ENCODE measurements around the gene UBE2M. TPM values are rescaled to one million over a fixed set of nuclear protein-coding genes. Genes with fewer than 3 reads are reported as not detected.

The UBE2M gene
- total RNA-seq, 1 donor from 2014 or later, result 78.3 TPM

DNA sequence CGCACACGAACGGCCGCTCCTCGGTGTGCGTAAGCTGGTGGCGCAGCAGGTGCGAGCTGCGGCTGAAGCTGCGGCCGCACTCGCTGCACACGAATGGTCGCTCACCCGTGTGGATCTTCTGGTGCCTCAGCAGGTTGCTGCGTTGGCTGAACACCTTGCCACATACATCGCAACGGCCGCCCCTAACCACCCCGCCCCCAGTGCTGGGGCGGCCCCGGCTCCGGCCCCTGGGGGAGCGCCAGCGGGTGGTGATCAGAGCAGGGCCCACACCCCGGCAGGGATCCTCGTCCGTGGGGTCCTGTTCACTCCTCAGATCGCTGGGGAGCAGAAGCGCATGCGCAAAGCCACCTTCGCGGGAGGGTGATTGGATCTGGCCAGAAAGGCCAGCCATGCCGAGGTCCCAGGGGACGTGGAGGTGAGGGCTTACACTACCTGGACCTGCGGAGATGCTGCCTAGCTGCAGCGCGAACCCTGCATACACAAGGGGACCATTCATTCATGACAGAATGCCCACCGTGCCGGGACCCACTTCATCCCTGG is 4.7 kb upstream of the UBE2M start:
- H3K9me3 Mint-ChIP-seq (ENCODE audit: unreplicated experiment), result no peaks in the 10 kb centered on the region
- no peaks in the 10 kb centered on the region for H3K27me3 Mint-ChIP-seq (ENCODE audit: unreplicated experiment)
- no peak overlapping the region for H3K4me3 Mint-ChIP-seq (ENCODE audit: unreplicated experiment)
- no peaks in the 10 kb centered on the region for H3K36me3 Mint-ChIP-seq (ENCODE audit: unreplicated experiment)
- TF ChIP-seq, protein P1, sequence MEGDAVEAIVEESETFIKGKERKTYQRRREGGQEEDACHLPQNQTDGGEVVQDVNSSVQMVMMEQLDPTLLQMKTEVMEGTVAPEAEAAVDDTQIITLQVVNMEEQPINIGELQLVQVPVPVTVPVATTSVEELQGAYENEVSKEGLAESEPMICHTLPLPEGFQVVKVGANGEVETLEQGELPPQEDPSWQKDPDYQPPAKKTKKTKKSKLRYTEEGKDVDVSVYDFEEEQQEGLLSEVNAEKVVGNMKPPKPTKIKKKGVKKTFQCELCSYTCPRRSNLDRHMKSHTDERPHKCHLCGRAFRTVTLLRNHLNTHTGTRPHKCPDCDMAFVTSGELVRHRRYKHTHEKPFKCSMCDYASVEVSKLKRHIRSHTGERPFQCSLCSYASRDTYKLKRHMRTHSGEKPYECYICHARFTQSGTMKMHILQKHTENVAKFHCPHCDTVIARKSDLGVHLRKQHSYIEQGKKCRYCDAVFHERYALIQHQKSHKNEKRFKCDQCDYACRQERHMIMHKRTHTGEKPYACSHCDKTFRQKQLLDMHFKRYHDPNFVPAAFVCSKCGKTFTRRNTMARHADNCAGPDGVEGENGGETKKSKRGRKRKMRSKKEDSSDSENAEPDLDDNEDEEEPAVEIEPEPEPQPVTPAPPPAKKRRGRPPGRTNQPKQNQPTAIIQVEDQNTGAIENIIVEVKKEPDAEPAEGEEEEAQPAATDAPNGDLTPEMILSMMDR (IDR thresholded peaks at IDR 0.05), result no peak
- no peak overlapping the region for H3K27ac Mint-ChIP-seq (ENCODE audit: unreplicated experiment)
- no peak for DNase-seq (ENCODE audit: extremely low spot score, unreplicated experiment)
- H3K4me1 Mint-ChIP-seq (ENCODE audit: unreplicated experiment), result peaks cover 8% of the 10 kb centered on the region

DNA sequence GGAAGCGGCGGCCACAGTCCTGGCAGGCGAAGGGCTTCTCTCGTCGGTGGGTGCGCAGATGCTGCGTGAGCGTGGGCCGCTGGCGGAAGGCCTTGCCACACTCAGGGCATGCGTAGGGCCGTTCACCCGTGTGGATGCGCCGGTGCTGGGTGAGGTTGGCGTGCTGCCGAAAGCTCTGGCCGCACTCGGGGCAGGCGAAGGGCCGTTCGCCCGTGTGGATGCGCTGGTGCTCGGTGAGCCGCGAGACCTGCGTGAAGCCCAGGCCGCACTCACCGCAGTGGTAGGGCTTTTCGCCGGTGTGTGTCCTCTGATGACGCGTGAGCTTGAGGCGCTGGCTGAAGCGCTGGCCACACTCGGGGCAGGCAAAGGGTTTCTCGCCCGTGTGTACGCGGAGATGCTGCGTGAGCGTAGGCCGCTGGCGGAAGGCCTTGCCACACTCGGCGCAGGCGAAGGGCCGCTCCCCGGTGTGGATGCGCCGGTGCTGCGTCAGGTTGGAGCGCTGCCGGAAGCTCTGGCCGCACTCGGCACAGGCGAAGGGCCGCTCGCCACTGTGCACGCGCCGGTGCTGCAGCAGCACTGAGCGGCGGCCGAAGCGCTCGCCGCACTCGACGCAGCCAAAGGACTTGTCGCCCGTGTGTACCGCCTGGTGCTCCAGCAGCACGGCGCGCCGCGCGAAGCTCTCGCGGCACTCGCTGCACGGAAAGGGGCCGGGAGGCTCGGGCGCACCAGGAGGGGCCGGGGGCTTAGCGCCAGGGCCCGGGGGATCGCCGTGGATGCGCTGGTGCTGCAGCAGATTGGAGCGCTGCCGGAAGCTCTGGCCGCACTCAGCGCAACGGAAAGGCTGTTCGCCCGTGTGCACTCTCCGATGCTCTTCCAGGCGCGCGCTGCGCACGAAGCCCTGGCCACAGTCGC is 4.0 kb upstream of the UBE2M start:
- H3K27ac Mint-ChIP-seq (ENCODE audit: unreplicated experiment), result no peak overlapping the region
- DNase-seq (ENCODE audit: extremely low spot score, unreplicated experiment), result no peak
- TF ChIP-seq, protein P1 (IDR thresholded peaks at IDR 0.05), result no peak
- peaks cover 12% of the 10 kb centered on the region for H3K4me1 Mint-ChIP-seq (ENCODE audit: unreplicated experiment)
- H3K4me3 Mint-ChIP-seq (ENCODE audit: unreplicated experiment), result no peak overlapping the region
- no peaks in the 10 kb centered on the region for H3K9me3 Mint-ChIP-seq (ENCODE audit: unreplicated experiment)
- no peaks in the 10 kb centered on the region for H3K27me3 Mint-ChIP-seq (ENCODE audit: unreplicated experiment)
- no peaks in the 10 kb centered on the region for H3K36me3 Mint-ChIP-seq (ENCODE audit: unreplicated experiment)

DNA sequence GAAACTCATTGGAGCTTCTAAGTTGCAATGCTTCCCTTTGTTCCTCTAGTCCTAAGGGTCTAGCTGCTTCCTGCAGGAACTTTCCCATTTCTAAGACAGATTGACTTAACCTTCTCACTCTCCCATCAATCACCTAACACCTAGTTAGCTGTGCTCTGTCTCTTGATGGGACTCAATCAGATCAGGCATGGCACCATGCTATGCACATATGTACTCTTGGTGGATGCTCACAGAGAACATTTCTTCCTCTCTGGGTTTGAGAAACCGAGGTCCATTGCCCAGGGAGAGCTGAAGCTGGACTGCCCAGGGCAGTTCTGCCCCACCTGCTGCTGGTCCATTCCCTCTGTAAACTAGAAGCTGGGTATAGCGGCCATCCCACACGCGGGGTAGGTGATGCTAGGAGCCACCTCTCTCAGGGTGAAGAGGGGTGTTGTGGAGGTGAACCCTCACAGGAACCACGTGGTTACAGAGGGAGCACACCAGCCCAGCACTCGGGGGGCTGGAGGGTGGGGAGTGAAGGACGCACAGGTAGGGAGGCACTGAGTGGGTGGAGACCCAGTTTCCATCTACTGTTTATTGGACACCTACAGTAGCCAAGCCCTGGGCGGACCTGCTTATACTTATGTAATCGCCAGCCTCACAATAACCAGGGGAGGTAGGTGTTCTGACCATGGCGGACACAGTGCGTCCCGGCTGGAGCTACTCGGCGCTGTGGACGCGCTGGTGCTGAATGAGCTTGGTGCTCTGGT is 3.1 kb upstream of the UBE2M start:
- Mint-ChIP-seq H3K27me3 (ENCODE audit: unreplicated experiment) (no peaks in the 10 kb centered on the region), H3K9me3 (ENCODE audit: unreplicated experiment) (no peaks in the 10 kb centered on the region), H3K4me1 (ENCODE audit: unreplicated experiment) (peaks cover 20% of the 10 kb centered on the region), H3K36me3 (ENCODE audit: unreplicated experiment) (peaks cover 2% of the 10 kb centered on the region), H3K27ac (ENCODE audit: unreplicated experiment) (no peak overlapping the region), H3K4me3 (ENCODE audit: unreplicated experiment) (no peak overlapping the region)
- TF ChIP-seq, protein P1 (IDR thresholded peaks at IDR 0.05), result no peak
- no peak for DNase-seq (ENCODE audit: extremely low spot score, unreplicated experiment)

DNA sequence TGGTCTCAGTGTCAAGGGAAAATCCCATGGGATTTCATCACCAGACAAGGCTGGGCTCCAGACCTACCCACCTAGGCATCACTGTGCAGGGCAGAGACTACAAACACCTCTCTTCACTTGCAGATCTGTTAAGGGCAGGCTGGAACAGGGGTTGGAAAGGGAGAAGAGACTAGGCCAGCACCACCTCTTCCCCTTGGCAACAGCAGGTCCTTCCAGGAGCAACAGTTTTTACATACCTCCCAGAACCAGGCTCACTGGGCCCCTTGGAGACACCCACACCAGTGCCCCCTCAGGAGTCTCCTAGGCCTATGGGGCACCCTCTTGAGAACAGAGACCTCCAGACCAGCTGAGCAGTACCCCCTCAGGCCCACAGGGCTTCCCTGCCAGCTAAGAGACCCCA is 2.5 kb upstream of the UBE2M start:
- H3K36me3 Mint-ChIP-seq (ENCODE audit: unreplicated experiment), result peaks cover 7% of the 10 kb centered on the region
- peaks cover 26% of the 10 kb centered on the region for H3K4me1 Mint-ChIP-seq (ENCODE audit: unreplicated experiment)
- H3K4me3 Mint-ChIP-seq (ENCODE audit: unreplicated experiment), result no peak overlapping the region
- TF ChIP-seq, protein P1 (IDR thresholded peaks at IDR 0.05), result no peak
- DNase-seq (ENCODE audit: extremely low spot score, unreplicated experiment), result no peak
- no peaks in the 10 kb centered on the region for H3K27me3 Mint-ChIP-seq (ENCODE audit: unreplicated experiment)
- no peaks in the 10 kb centered on the region for H3K9me3 Mint-ChIP-seq (ENCODE audit: unreplicated experiment)
- peak overlapping the region; percentile 99 for H3K27ac Mint-ChIP-seq (ENCODE audit: unreplicated experiment)

All from osteocyte (in vitro differentiated cells).